HCT116 (cell line): ENCODE results near the gene SP140L.

Source experiments
- CTCF ChIP-seq, 3 experiments: fragments of 200-600 bp in 1 of 3; sonication (generic) in 1 of 3; IDR thresholded peaks in 2 of 3; conservative IDR thresholded peaks in 1 of 3; 2 replicates each; pipeline ENCODE4 v1.5.1; 2012 to 2017; ENCODE audit warnings: low read depth in 2 of 3, low read length in 2 of 3, antibody characterized with exemption in 1 of 3, borderline replicate concordance in 1 of 3, control low read depth in 1 of 3, mild to moderate bottlenecking in 1 of 3, mixed read lengths in 1 of 3, mixed run types in 1 of 3, moderate library complexity in 1 of 3; ENCODE audit not compliant: insufficient read depth in 1 of 3
- EGR1 ChIP-seq: IDR thresholded peaks from 2 replicates; pipeline ENCODE4 v1.6.1; 2012; ENCODE audit warnings: low read depth
- ELF1 ChIP-seq: IDR thresholded peaks from 2 replicates; pipeline ENCODE4 v1.6.1; 2012; ENCODE audit warnings: low read depth, borderline replicate concordance
- EZH2 ChIP-seq: fragments of 200-600 bp; sonication (generic); IDR thresholded peaks from 2 replicates; pipeline ENCODE4 v1.6.1; 2017; ENCODE audit warnings: antibody characterized with exemption, mixed run types
- EZH2phosphoT487 ChIP-seq: fragments of 200-600 bp; IDR thresholded peaks from 2 replicates; pipeline ENCODE4 v1.6.1; 2018; ENCODE audit warnings: antibody characterized with exemption, borderline replicate concordance
- JUND ChIP-seq: IDR thresholded peaks from 2 replicates; pipeline ENCODE4 v1.6.1; 2012
- MAX ChIP-seq: IDR thresholded peaks from 2 replicates; pipeline ENCODE4 v1.6.1; 2012
- POLR2A ChIP-seq: IDR thresholded peaks from 2 replicates; pipeline ENCODE4 v1.7.0; 2011; ENCODE audit warnings: borderline replicate concordance; ENCODE audit not compliant: insufficient read depth, insufficient read length; ENCODE audit errors: extremely low read depth
- RAD21 ChIP-seq: IDR thresholded peaks from 2 replicates; pipeline ENCODE4 v1.6.1; 2012; ENCODE audit warnings: low read depth, mild to moderate bottlenecking
- TCF7L2 ChIP-seq: IDR thresholded peaks from 2 replicates; pipeline ENCODE4 v1.7.0; 2011; ENCODE audit warnings: borderline replicate concordance, inconsistent platforms; ENCODE audit not compliant: insufficient read depth, insufficient read length; ENCODE audit errors: extremely low read depth
- YY1 ChIP-seq: IDR thresholded peaks from 2 replicates; pipeline ENCODE4 v1.6.1; 2011; ENCODE audit warnings: low read length, low read depth, moderate library complexity, mild to moderate bottlenecking; ENCODE audit not compliant: insufficient replicate concordance; ENCODE audit errors: extremely low read depth
- ZFX ChIP-seq: fragments of 450-650 bp; IDR thresholded peaks from 2 replicates; pipeline ENCODE4 v1.6.1; 2017
- TF ChIP-seq, protein P1 (sequence below): IDR thresholded peaks from 2 replicates; pipeline ENCODE4 v1.6.1; 2012

DNA sequence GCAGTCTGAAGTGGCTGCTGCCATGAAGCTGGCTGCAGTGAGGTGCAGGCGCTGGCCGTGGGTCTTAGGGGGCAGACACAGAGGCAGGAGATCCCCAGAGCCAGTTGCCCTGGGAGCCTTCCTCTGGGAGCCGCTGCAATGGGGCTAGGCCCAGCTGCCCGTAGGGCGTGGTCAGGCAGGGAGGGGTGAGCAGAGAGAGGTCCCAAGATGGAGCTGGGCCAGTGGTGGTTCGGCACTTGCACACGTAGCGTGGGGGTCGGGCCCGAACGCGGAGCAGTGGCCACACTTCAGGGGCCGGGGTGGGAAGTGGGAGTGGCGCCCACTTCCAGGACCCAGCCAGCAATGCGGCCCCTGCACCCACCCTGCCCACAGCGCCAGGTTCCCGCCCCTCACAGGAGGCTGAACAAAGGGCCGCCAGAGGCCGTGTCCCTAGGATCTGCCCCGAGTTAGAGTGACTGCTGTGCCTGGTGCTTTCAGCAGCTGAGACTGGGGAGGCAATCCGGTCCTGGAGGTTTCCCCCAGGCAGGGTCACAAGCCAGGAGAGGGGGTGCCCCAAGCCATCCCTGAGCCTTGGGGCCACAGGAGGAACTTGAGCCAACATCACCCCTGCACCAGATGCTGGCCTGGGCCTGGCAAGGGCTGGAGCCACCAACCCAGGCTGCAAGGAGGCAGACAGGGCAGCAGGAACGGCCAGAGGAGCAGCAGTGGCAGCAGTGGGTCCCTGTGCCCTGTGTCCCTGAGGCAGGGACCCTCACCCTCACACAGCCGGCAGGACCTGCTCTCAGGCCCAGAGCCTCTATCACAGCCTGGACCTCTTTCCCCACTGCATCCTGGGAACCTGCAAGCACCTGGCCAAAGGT lies 21.3 kb upstream of the SP140L start:
- TF ChIP-seq POLR2A (no peak), CTCF (IDR thresholded peaks at IDR 0.05 in 2 of 3, conservative IDR thresholded peaks at IDR 0.05 in 1 of 3; ENCODE audit: borderline replicate concordance in 1 of 3, insufficient read depth in 1 of 3, low read depth in 2 of 3, low read length in 2 of 3) (no peak), ZFX (no peak), JUND (no peak), EZH2phosphoT487 (no peak), ELF1 (no peak), EZH2 (no peak), TCF7L2 (no peak), MAX (no peak), YY1 (no peak), EGR1 (no peak), RAD21 (no peak)
- TF ChIP-seq, protein P1, sequence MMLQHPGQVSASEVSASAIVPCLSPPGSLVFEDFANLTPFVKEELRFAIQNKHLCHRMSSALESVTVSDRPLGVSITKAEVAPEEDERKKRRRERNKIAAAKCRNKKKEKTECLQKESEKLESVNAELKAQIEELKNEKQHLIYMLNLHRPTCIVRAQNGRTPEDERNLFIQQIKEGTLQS: no peak
